ENCODE data around the gene SLC48A1. TPM values are rescaled to one million over a fixed set of nuclear protein-coding genes. Genes with fewer than 3 reads are reported as not detected.

The SLC48A1 gene
- total RNA-seq, 2 donors from 2014 or later: 22.1 to 28.9 TPM

GRCh38 chr12:47754881-47755280 is 18.2 kb upstream of the SLC48A1 start:
- DNase-seq: no peak
- ATAC-seq: no peak

GRCh38 chr12:47755655-47756562 is 17.1 kb upstream of the SLC48A1 start:
- DNase-seq (no peak), ATAC-seq (no peak)
- intact Hi-C loops (cut with DNase I): no loop called here

More at GRCh38 chr12:47754881-47755280, 18.2 kb upstream of the SLC48A1 start:
- intact Hi-C loops (cut with DNase I): no loop called here

GRCh38 chr12:47757364-47757839 is 15.6 kb upstream of the SLC48A1 start:
- intact Hi-C loops (cut with DNase I): no loop called here
- no peak for DNase-seq

GRCh38 chr12:47757840-47758583 is 15.0 kb upstream of the SLC48A1 start:
- ATAC-seq (peak; percentile 12 to 13), DNase-seq (peak; percentile 55)
- intact Hi-C loops (cut with DNase I): loop anchor here in 1 of 2 donors (2.0 kb wide), 1 partner anchor 41 kb away; no protein-coding TSS in a partner anchor

More at GRCh38 chr12:47757364-47757839, 15.6 kb upstream of the SLC48A1 start:
- ATAC-seq: no peak

- intact Hi-C loops (cut with DNase I): loop anchor here in 1 of 2 donors (2.0 kb wide), 1 partner anchor 42 kb away; no protein-coding TSS in a partner anchor
- ATAC-seq (no peak), DNase-seq (no peak)
Measured at GRCh38 chr12:47758584-47758833, 14.5 kb upstream of the SLC48A1 start.

GRCh38 chr12:47758834-47759690 is 14.0 kb upstream of the SLC48A1 start, which contains the start of gene RAPGEF3:
Gene RAPGEF3 (minus strand): TSS chr12:47758880. CDS start chr12:47758556, 324 bp downstream.
- peak; percentile 89 to 90 for ATAC-seq
- intact Hi-C loops (cut with DNase I): loop anchor here in 1 of 2 donors (2.0 kb wide), 1 partner anchor 42 kb away; no protein-coding TSS in a partner anchor
- DNase-seq: peak; percentile 89

GRCh38 chr12:47762850-47763465 is 10.1 kb upstream of the SLC48A1 start:
- no peak for DNase-seq
- no peak for ATAC-seq
- intact Hi-C loops (cut with DNase I): no loop called here

- no peak for ATAC-seq
- DNase-seq: no peak
- intact Hi-C loops (cut with DNase I): no loop called here
Measured at GRCh38 chr12:47763481-47764346, 9.3 kb upstream of the SLC48A1 start.

GRCh38 chr12:47766502-47767215 is 6.4 kb upstream of the SLC48A1 start:
- intact Hi-C loops (cut with DNase I): loop anchor here (2.0 to 5.0 kb wide), 2 partner anchors 49 to 52 kb away; no protein-coding TSS in a partner anchor
- ATAC-seq (no peak), DNase-seq (no peak)

GRCh38 chr12:47767216-47767724 is 5.8 kb upstream of the SLC48A1 start:
- DNase-seq: no peak
- intact Hi-C loops (cut with DNase I): loop anchor here (2.0 to 5.0 kb wide), 2 partner anchors 50 to 52 kb away; no protein-coding TSS in a partner anchor
- peak in 1 of 2 donors; percentile 8 for ATAC-seq

- ATAC-seq: peak in 1 of 2 donors; percentile 2
- intact Hi-C loops (cut with DNase I): loop anchor here in 1 of 2 donors (5.0 kb wide), 1 partner anchor 51 kb away; no protein-coding TSS in a partner anchor
- no peak for DNase-seq
Measured at GRCh38 chr12:47768323-47768811, 4.7 kb upstream of the SLC48A1 start.

GRCh38 chr12:47769234-47770085 is 3.6 kb upstream of the SLC48A1 start:
- DNase-seq: no peak
- intact Hi-C loops (cut with DNase I): loop anchor here in 1 of 2 donors (5.0 kb wide), 1 partner anchor 52 kb away; no protein-coding TSS in a partner anchor
- no peak for ATAC-seq

GRCh38 chr12:47770086-47770726 is 2.8 kb upstream of the SLC48A1 start:
- intact Hi-C loops (cut with DNase I): no loop called here
- ATAC-seq (peak in 1 of 2 donors; percentile 33), DNase-seq (no peak)

- ATAC-seq: no peak
- intact Hi-C loops (cut with DNase I): no loop called here
- DNase-seq: no peak
Measured at GRCh38 chr12:47771304-47771703, 1.7 kb upstream of the SLC48A1 start.

Data from left cardiac atrium (tissue), 4 donors.